ENCODE data around the gene FANCD2. TPM values are rescaled to one million over a fixed set of nuclear protein-coding genes. Genes with fewer than 3 reads are reported as not detected.
A peak's percentile ranks its signal among the peaks of the same experiment; 100 is the strongest.
"Not testable (repeated sequence)": the region's sequence is repeated elsewhere in the genome, so short reads cannot be mapped to it uniquely, and the experiment has no call there.

Gene FANCD2
- total RNA-seq, 1 donor from 2014 or later, result 6.5 TPM

- DNase-seq (ENCODE audit: extremely low spot score, unreplicated experiment), result peak; percentile 40
- TF ChIP-seq CTCF (IDR thresholded peaks at IDR 0.05), result no peak
- Mint-ChIP-seq H3K36me3 (ENCODE audit: unreplicated experiment) (peaks cover 13% of the 10 kb centered on the region), H3K27ac (ENCODE audit: unreplicated experiment) (no peak overlapping the region), H3K4me3 (ENCODE audit: unreplicated experiment) (peak overlapping the region; percentile 42), H3K4me1 (ENCODE audit: unreplicated experiment) (peaks cover 21% of the 10 kb centered on the region), H3K27me3 (ENCODE audit: unreplicated experiment) (no peaks in the 10 kb centered on the region), H3K9me3 (ENCODE audit: unreplicated experiment) (no peaks in the 10 kb centered on the region)
These were observed 2.5 kb upstream of the FANCD2 start for GRCh38 chr3:10023587-10024310.

GRCh38 chr3:10025205-10026083 lies 793 bp upstream of the FANCD2 start:
- Mint-ChIP-seq H3K36me3 (ENCODE audit: unreplicated experiment) (peaks cover 10% of the 10 kb centered on the region), H3K27me3 (ENCODE audit: unreplicated experiment) (no peaks in the 10 kb centered on the region), H3K4me3 (ENCODE audit: unreplicated experiment) (peak overlapping the region; percentile 92), H3K27ac (ENCODE audit: unreplicated experiment) (peak overlapping the region; percentile 86), H3K9me3 (ENCODE audit: unreplicated experiment) (no peaks in the 10 kb centered on the region), H3K4me1 (ENCODE audit: unreplicated experiment) (peaks cover 21% of the 10 kb centered on the region)
- peak; percentile 5 for DNase-seq (ENCODE audit: extremely low spot score, unreplicated experiment)
- no peak for TF ChIP-seq CTCF (IDR thresholded peaks at IDR 0.05)

- H3K4me1 Mint-ChIP-seq (ENCODE audit: unreplicated experiment), result no peaks in the 10 kb centered on the region
- no peak overlapping the region for H3K4me3 Mint-ChIP-seq (ENCODE audit: unreplicated experiment)
- TF ChIP-seq CTCF (IDR thresholded peaks at IDR 0.05), result no peak
- H3K9me3 Mint-ChIP-seq (ENCODE audit: unreplicated experiment), result no peaks in the 10 kb centered on the region
- no peak overlapping the region for H3K27ac Mint-ChIP-seq (ENCODE audit: unreplicated experiment)
- no peak for DNase-seq (ENCODE audit: extremely low spot score, unreplicated experiment)
- peaks cover 3% of the 10 kb centered on the region for H3K36me3 Mint-ChIP-seq (ENCODE audit: unreplicated experiment)
- H3K27me3 Mint-ChIP-seq (ENCODE audit: unreplicated experiment), result no peaks in the 10 kb centered on the region
These were observed 14.8 kb downstream of the FANCD2 start for GRCh38 chr3:10041034-10041433.

GRCh38 chr3:10047876-10048275 lies 21.6 kb downstream of the FANCD2 start:
- no peak for TF ChIP-seq CTCF (IDR thresholded peaks at IDR 0.05)
- DNase-seq (ENCODE audit: extremely low spot score, unreplicated experiment), result no peak
- Mint-ChIP-seq H3K4me1 (ENCODE audit: unreplicated experiment) (no peaks in the 10 kb centered on the region), H3K27ac (ENCODE audit: unreplicated experiment) (no peak overlapping the region), H3K27me3 (ENCODE audit: unreplicated experiment) (no peaks in the 10 kb centered on the region), H3K4me3 (ENCODE audit: unreplicated experiment) (no peak overlapping the region), H3K9me3 (ENCODE audit: unreplicated experiment) (no peaks in the 10 kb centered on the region), H3K36me3 (ENCODE audit: unreplicated experiment) (peaks cover under 1% of the 10 kb centered on the region)

- H3K4me3 Mint-ChIP-seq (ENCODE audit: unreplicated experiment); DNase-seq (ENCODE audit: extremely low spot score, unreplicated experiment); H3K27me3 Mint-ChIP-seq (ENCODE audit: unreplicated experiment); H3K9me3 Mint-ChIP-seq (ENCODE audit: unreplicated experiment); H3K36me3 Mint-ChIP-seq (ENCODE audit: unreplicated experiment); H3K27ac Mint-ChIP-seq (ENCODE audit: unreplicated experiment); H3K4me1 Mint-ChIP-seq (ENCODE audit: unreplicated experiment): not testable (repeated sequence)
These were observed 26.8 kb downstream of the FANCD2 start for GRCh38 chr3:10053054-10053453.
